HepG2 (cell line): ENCODE measurements around the gene HES3. TPM values are rescaled to one million over a fixed set of nuclear protein-coding genes. Genes with fewer than 3 reads are reported as not detected.

Experiments used
- ATM ChIP-seq: fragments of 450-650 bp; IDR thresholded peaks from 2 replicates; pipeline ENCODE4 v1.7.1; 2017; ENCODE audit warnings: mild to moderate bottlenecking, borderline replicate concordance
- CBX2 ChIP-seq, 2 experiments: fragments of 200-600 bp in 1 of 2; sonication (generic); formaldehyde crosslinking in 1 of 2; IDR thresholded peaks; 2 replicates each; pipeline versions ENCODE4 v1.7.0 to v1.8.1; 2018 to 2022; ENCODE audit warnings: low read depth in 2 of 2, low read length in 1 of 2, mild to moderate bottlenecking in 1 of 2, missing genetic modification reagents in 1 of 2
- KLF13 ChIP-seq: sonication (generic); formaldehyde crosslinking; IDR thresholded peaks from 2 replicates; pipeline ENCODE4 v1.4.0; 2020; ENCODE audit warnings: mild to moderate bottlenecking, missing genetic modification reagents
- KLF15 ChIP-seq: sonication (generic); formaldehyde crosslinking; IDR thresholded peaks from 2 replicates; pipeline ENCODE4 v1.8.1; 2023; ENCODE audit warnings: borderline replicate concordance, mild to moderate bottlenecking, inconsistent platforms, missing genetic modification reagents, mixed read lengths
- MATR3 ChIP-seq: sonication (generic); formaldehyde crosslinking; IDR thresholded peaks from 2 replicates; pipeline ENCODE4 v1.4.0; 2020; ENCODE audit warnings: missing genetic modification reagents
- SAFB2 ChIP-seq: sonication (generic); formaldehyde crosslinking; IDR thresholded peaks from 2 replicates; pipeline ENCODE4 v1.5.1; 2020; ENCODE audit warnings: missing genetic modification reagents, low read depth, mild to moderate bottlenecking, borderline replicate concordance
- SYNCRIP ChIP-seq: fragments of 200-400 bp; formaldehyde crosslinking; IDR thresholded peaks from 2 replicates; pipeline ENCODE4 v1.6.1; 2018; ENCODE audit warnings: mild to moderate bottlenecking, low read depth, low read length; ENCODE audit not compliant: insufficient read depth
- ZNF3 ChIP-seq: IDR thresholded peaks from 2 replicates; pipeline ENCODE4 v1.7.0; 2017; ENCODE audit warnings: inconsistent platforms
- ZNF468 ChIP-seq: sonication (generic); formaldehyde crosslinking; IDR thresholded peaks from 2 replicates; pipeline ENCODE4 v1.8.0; 2022; ENCODE audit warnings: mild to moderate bottlenecking, moderate library complexity, missing genetic modification reagents
- ZNF652 ChIP-seq: IDR thresholded peaks from 2 replicates; pipeline ENCODE4 v1.6.1; 2016; ENCODE audit warnings: low read depth, borderline replicate concordance
- ZNF75D ChIP-seq: sonication (generic); formaldehyde crosslinking; IDR thresholded peaks from 2 replicates; pipeline ENCODE4 v1.8.1; 2023; ENCODE audit warnings: missing genetic modification reagents, mild to moderate bottlenecking, borderline replicate concordance
- ZNF766 ChIP-seq: sonication (generic); formaldehyde crosslinking; IDR thresholded peaks from 2 replicates; pipeline ENCODE4 v1.5.0; 2020; ENCODE audit warnings: missing genetic modification reagents, borderline replicate concordance
- polyA plus RNA-seq, 8 experiments: library from polyadenylated mRNA; depleted of rRNA in 3 of 8; stranded (reverse) in 7 of 8; unstranded in 1 of 8; fragments of >200 nt; fragmentation: Illumina TruSeq in 4 of 8; extraction: Trizol in 4 of 8; gene quantifications; 2 replicates each; pipeline versions ENCODE4 v1.2.1 to v1.2.3, GENCODE V29; 2011 to 2016; ENCODE audit warnings: low read depth in 4 of 8, missing spikeins in 1 of 8, mixed read lengths in 1 of 8; ENCODE audit not compliant: insufficient read depth in 1 of 8
- total RNA-seq, 5 experiments: library from RNA; depleted of rRNA; stranded (reverse); fragments of >200 nt; fragmentation: Illumina TruSeq; extraction: Trizol; gene quantifications; 2 replicates each; pipeline ENCODE4 v1.2.3, GENCODE V29; 2016; ENCODE audit warnings: low read depth in 1 of 5
- TF ChIP-seq, protein P1 (sequence below): IDR thresholded peaks from 2 replicates; pipeline ENCODE4 v1.6.1; 2016; ENCODE audit warnings: mild to moderate bottlenecking
- TF ChIP-seq, protein P2 (sequence below): conservative IDR thresholded peaks from 2 replicates; pipeline ENCODE4 v1.6.1; 2018; ENCODE audit warnings: missing genetic modification reagents
- TF ChIP-seq, protein P3 (sequence below): IDR thresholded peaks from 2 replicates; pipeline ENCODE4 v1.6.1; 2012; ENCODE audit warnings: low read length, improper control_type of control experiment
- TF ChIP-seq, protein P4 (sequence below): sonication (generic); formaldehyde crosslinking; IDR thresholded peaks from 2 replicates; pipeline ENCODE4 v1.8.1; 2023; ENCODE audit warnings: mild to moderate bottlenecking, moderate library complexity, missing genetic modification reagents
- TF ChIP-seq, protein P5 (sequence below): sonication (generic); formaldehyde crosslinking; IDR thresholded peaks from 2 replicates; pipeline ENCODE4 v1.4.0; 2020; ENCODE audit warnings: missing genetic modification reagents

HES3 gene
- total and polyA plus RNA-seq, 2 of the 13 experiments (the other 11 are each of a cell fraction or from before 2014, with no cell fraction given) = not detected

DNA sequence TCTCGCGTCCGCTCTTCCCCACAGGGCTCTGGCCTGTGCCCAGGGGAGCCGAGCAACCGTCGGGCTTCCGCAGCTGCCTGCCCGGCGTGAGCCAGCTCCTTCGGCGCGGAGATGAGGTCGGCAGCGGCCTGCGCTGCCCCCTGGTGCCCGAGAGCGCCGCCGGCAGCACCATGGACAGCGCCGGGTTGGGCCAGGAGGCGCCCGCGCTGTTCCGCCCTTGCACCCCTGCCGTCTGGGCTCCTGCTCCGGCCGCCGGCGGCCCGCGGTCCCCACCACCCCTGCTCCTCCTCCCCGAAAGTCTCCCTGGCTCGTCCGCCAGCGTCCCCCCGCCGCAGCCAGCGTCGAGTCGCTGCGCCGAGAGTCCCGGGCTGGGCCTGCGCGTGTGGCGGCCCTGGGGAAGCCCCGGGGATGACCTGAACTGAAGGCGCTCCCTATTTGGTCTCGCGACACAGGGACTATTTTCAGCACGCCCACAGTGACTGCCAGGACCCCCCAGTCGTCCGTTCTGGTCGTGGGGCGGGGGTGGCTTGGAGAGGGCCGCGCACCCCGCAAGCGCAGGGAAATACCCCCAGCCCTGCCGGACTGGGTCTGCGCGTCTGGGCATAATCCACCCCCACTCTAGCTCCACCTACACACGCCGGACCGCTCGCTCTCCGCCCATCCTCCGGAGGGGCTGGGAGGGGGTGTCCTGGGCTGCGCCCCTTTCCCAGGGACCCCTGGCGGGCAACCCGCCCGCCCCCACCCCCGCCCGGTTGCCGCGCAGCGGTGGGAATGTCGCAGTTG lies 1.3 kb downstream of the HES3 start (continued):
- TF ChIP-seq, protein P1, sequence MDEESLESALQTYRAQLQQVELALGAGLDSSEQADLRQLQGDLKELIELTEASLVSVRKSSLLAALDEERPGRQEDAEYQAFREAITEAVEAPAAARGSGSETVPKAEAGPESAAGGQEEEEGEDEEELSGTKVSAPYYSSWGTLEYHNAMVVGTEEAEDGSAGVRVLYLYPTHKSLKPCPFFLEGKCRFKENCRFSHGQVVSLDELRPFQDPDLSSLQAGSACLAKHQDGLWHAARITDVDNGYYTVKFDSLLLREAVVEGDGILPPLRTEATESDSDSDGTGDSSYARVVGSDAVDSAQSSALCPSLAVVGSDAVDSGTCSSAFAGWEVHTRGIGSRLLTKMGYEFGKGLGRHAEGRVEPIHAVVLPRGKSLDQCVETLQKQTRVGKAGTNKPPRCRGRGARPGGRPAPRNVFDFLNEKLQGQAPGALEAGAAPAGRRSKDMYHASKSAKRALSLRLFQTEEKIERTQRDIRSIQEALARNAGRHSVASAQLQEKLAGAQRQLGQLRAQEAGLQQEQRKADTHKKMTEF = peak; percentile 94; the same call in 1 of the 2 replicates
- peak; percentile 98 for TF ChIP-seq KLF15 (CRISPR knock-in tag)
- TF ChIP-seq SAFB2 (CRISPR knock-in tag) = peak; percentile 98
- TF ChIP-seq ZNF3 (CRISPR knock-in tag) = peak; percentile 59; the same call in 1 of the 2 replicates
- TF ChIP-seq MATR3 (CRISPR knock-in tag) = no peak
- TF ChIP-seq, protein P2, sequence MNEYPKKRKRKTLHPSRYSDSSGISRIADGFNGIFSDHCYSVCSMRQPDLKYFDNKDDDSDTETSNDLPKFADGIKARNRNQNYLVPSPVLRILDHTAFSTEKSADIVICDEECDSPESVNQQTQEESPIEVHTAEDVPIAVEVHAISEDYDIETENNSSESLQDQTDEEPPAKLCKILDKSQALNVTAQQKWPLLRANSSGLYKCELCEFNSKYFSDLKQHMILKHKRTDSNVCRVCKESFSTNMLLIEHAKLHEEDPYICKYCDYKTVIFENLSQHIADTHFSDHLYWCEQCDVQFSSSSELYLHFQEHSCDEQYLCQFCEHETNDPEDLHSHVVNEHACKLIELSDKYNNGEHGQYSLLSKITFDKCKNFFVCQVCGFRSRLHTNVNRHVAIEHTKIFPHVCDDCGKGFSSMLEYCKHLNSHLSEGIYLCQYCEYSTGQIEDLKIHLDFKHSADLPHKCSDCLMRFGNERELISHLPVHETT (CRISPR knock-in tag) = peak; percentile 95
- TF ChIP-seq, protein P3, sequence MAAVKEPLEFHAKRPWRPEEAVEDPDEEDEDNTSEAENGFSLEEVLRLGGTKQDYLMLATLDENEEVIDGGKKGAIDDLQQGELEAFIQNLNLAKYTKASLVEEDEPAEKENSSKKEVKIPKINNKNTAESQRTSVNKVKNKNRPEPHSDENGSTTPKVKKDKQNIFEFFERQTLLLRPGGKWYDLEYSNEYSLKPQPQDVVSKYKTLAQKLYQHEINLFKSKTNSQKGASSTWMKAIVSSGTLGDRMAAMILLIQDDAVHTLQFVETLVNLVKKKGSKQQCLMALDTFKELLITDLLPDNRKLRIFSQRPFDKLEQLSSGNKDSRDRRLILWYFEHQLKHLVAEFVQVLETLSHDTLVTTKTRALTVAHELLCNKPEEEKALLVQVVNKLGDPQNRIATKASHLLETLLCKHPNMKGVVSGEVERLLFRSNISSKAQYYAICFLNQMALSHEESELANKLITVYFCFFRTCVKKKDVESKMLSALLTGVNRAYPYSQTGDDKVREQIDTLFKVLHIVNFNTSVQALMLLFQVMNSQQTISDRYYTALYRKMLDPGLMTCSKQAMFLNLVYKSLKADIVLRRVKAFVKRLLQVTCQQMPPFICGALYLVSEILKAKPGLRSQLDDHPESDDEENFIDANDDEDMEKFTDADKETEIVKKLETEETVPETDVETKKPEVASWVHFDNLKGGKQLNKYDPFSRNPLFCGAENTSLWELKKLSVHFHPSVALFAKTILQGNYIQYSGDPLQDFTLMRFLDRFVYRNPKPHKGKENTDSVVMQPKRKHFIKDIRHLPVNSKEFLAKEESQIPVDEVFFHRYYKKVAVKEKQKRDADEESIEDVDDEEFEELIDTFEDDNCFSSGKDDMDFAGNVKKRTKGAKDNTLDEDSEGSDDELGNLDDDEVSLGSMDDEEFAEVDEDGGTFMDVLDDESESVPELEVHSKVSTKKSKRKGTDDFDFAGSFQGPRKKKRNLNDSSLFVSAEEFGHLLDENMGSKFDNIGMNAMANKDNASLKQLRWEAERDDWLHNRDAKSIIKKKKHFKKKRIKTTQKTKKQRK = no peak
- TF ChIP-seq ZNF468 (CRISPR knock-in tag) = peak; percentile 86; the same call in 1 of the 2 replicates
- peak; percentile 97; the same call in 1 of the 2 replicates for TF ChIP-seq ZNF75D
- TF ChIP-seq ZNF652 (CRISPR knock-in tag) = peak; percentile 43; the same call in 1 of the 2 replicates
- TF ChIP-seq CBX2 (IDR thresholded peaks at IDR 0.05; ENCODE audit: low read depth, low read length) = no peak
- peak; percentile 67; the same call in 1 of the 2 replicates for TF ChIP-seq CBX2 (CRISPR knock-in tag; IDR thresholded peaks at IDR 0.05; ENCODE audit: low read depth)
- no peak for TF ChIP-seq SYNCRIP
- TF ChIP-seq, protein P4, sequence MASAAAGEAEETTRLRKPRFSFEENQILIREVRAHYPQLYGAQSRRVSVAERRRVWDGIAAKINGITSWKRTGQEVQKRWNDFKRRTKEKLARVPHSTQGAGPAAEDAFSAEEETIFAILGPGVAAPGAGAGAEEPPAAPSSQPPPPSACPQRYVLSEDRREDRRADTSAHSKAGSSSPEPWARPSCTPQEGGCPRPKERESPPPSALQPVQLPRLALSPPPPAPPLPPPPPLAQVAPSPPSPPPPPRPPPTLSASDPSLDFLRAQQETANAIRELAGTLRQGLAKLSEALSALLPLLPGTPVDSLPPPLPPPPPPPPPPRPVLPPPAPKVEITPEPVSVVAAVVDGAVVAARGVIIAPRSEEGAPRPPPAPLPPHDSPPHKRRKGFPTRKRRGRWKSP = peak; percentile 95
- peak; percentile 99 for TF ChIP-seq ZNF766 (CRISPR knock-in tag)
- TF ChIP-seq KLF13 (CRISPR knock-in tag) = peak; percentile 98
- no peak for TF ChIP-seq ATM
- TF ChIP-seq, protein P5, sequence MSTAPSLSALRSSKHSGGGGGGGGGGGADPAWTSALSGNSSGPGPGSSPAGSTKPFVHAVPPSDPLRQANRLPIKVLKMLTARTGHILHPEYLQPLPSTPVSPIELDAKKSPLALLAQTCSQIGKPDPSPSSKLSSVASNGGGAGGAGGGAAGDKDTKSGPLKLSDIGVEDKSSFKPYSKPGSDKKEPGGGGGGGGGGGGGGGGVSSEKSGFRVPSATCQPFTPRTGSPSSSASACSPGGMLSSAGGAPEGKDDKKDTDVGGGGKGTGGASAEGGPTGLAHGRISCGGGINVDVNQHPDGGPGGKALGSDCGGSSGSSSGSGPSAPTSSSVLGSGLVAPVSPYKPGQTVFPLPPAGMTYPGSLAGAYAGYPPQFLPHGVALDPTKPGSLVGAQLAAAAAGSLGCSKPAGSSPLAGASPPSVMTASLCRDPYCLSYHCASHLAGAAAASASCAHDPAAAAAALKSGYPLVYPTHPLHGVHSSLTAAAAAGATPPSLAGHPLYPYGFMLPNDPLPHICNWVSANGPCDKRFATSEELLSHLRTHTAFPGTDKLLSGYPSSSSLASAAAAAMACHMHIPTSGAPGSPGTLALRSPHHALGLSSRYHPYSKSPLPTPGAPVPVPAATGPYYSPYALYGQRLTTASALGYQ (CRISPR knock-in tag) = peak; percentile 90
